ENCODE data around the gene SEMA3F. TPM values are rescaled to one million over a fixed set of nuclear protein-coding genes. Genes with fewer than 3 reads are reported as not detected.

SEMA3F gene
- total and polyA plus RNA-seq, 2 of the 4 experiments (the other 2 are of a cell fraction), result 7.3 to 23.3 TPM

GRCh38 chr3:50122661-50123391, 32.3 kb upstream of the SEMA3F start:
- Histone ChIP-seq H4K20me1 (ENCODE audit: insufficient read depth, low read length) (peaks cover 42% of the 10 kb centered on the region), H4K5ac (ENCODE audit: low read depth, low read length) (no peak overlapping the region), H4K91ac (ENCODE audit: insufficient read depth, low read depth, low read length) (no peak overlapping the region), H3K9me3 (ENCODE audit: control insufficient read depth, insufficient read depth, low read length) (no peaks in the 10 kb centered on the region), H3K4me2 (ENCODE audit: low read depth, low read length) (no peak overlapping the region), H2BK5ac (ENCODE audit: low read depth, low read length, poor library complexity, severe bottlenecking) (no peak overlapping the region), H2BK20ac (ENCODE audit: low read depth, low read length) (no peak overlapping the region), H2AFZ (replicated peaks; ENCODE audit: low read length, poor library complexity) (no peak overlapping the region), H3K27me3 (ENCODE audit: control insufficient read depth, insufficient read depth, low read length) (no peaks in the 10 kb centered on the region), H3K4me1 (ENCODE audit: control insufficient read depth, insufficient read depth, low read length) (peaks cover 31% of the 10 kb centered on the region), H3K27ac (ENCODE audit: insufficient read depth, low read length) (no peak overlapping the region), H2AK9ac (replicated peaks; ENCODE audit: low read depth, low read length, poor library complexity) (no peak overlapping the region), H3K9ac (ENCODE audit: low read depth, low read length) (no peak overlapping the region), H3K23ac (ENCODE audit: low read depth, low read length) (no peak overlapping the region), H3K9me1 (ENCODE audit: insufficient read depth, low read length) (peaks cover 20% of the 10 kb centered on the region; the same call in 1 of the 2 replicates), H3K14ac (replicated peaks; ENCODE audit: low read depth, low read length) (no peak overlapping the region), H3K56ac (ENCODE audit: extremely low read depth, insufficient read depth, low read length) (no peak overlapping the region), H4K8ac (ENCODE audit: low read depth in 2 of 2, low read length in 2 of 2) (no peak overlapping the region), H2BK15ac (ENCODE audit: low read depth, low read length) (no peak overlapping the region), H2AK5ac (ENCODE audit: low read depth, low read length) (no peak overlapping the region), H3K79me1 (ENCODE audit: low read depth in 1 of 2, low read length in 2 of 2) (peaks cover 0 to 12% of the 10 kb centered on the region in 2 experiments; a peak in 1 of 4 replicates), H3K18ac (ENCODE audit: low read depth, low read length) (no peak overlapping the region), H3K4me3 (ENCODE audit: insufficient read depth, low read depth, low read length) (no peak overlapping the region), H3K4ac (ENCODE audit: low read depth, low read length) (no peak overlapping the region), H3K36me3 (ENCODE audit: control insufficient read depth, insufficient read depth, low read length) (peaks cover 26% of the 10 kb centered on the region), H2BK120ac (ENCODE audit: low read depth, low read length) (no peak overlapping the region)
- in situ Hi-C loops (cut with MboI; ENCODE audit: low sequenced_read_pairs) (loop anchor here (5.0 kb wide), 1 partner anchor 59 kb away; no protein-coding TSS in a partner anchor), dilution Hi-C loops (cut with HindIII; ENCODE audit: low sequenced_read_pairs, unreplicated experiment) (no loop called here), intact Hi-C loops (cut with micrococcal nuclease) (loop anchor here (1.0 kb wide), 1 partner anchor 32 kb away; the partner anchor contains the start of gene SEMA3F)
- 90% methylated on average over 9 of the region's 14 CpGs; no CpG with 5 or more reads in 1 of the 2 experiments for WGBS, 2 experiments (ENCODE audit: extremely low coverage in 2 of 2, insufficient read length in 1 of 2)
- ATAC-seq (ENCODE audit: low read depth), result no peak
- no TSS peak for BruUV-seq (replicated peaks)
- DNase-seq, result no peak
- CTCF ChIA-PET, result interaction anchor here (0.6 to 3.3 kb wide), 3 partner anchors 9 to 66 kb away, joined by 3 to 10 read pairs (median 8); no protein-coding TSS in a partner anchor
- POLR2A ChIA-PET (ENCODE audit: unreplicated experiment), result no interaction called here
- TF ChIP-seq ELK1 (IDR thresholded peaks at IDR 0.05; ENCODE audit: borderline replicate concordance, low read depth, low read length), result no peak
- TF ChIP-seq CTCF (conservative IDR thresholded peaks at IDR 0.05; ENCODE audit: low read depth, low read length), result no peak
- no peak for TF ChIP-seq CHD1 (IDR thresholded peaks at IDR 0.05; ENCODE audit: low read depth, low read length)
- no peak for TF ChIP-seq CEBPB (IDR thresholded peaks at IDR 0.05; ENCODE audit: low read depth, low read length)
- TF ChIP-seq NFE2L2 (IDR thresholded peaks at IDR 0.05; ENCODE audit: low read depth, low read length), result no peak
- no peak for TF ChIP-seq RFX5 (IDR thresholded peaks at IDR 0.05; ENCODE audit: low read depth, low read length)
- TF ChIP-seq MAFK (IDR thresholded peaks at IDR 0.05; ENCODE audit: low read depth, low read length), result no peak
- no peak for TF ChIP-seq FOS (IDR thresholded peaks at IDR 0.05; ENCODE audit: low read depth, low read length)
- TF ChIP-seq MAZ (IDR thresholded peaks at IDR 0.05; ENCODE audit: borderline replicate concordance, low read depth, low read length), result no peak
- TF ChIP-seq RAD21 (IDR thresholded peaks at IDR 0.05; ENCODE audit: low read length), result no peak
- no peak for TF ChIP-seq USF2 (IDR thresholded peaks at IDR 0.05; ENCODE audit: low read depth, low read length)
- no peak for TF ChIP-seq RCOR1 (IDR thresholded peaks at IDR 0.05; ENCODE audit: insufficient replicate concordance, low read length)
- no peak for TF ChIP-seq POLR2A (IDR thresholded peaks at IDR 0.05; ENCODE audit: low read depth, low read length)
- no peak for TF ChIP-seq BHLHE40 (IDR thresholded peaks at IDR 0.05; ENCODE audit: low read depth, low read length)
- no peak for TF ChIP-seq SMC3 (IDR thresholded peaks at IDR 0.05; ENCODE audit: low read depth, low read length)
